Choroid plexus epithelial cell (primary cell): ENCODE data around the gene MS4A7.
"Not testable (repeated sequence)": the region's sequence is repeated elsewhere in the genome, so short reads cannot be mapped to it uniquely, and the experiment has no call there.

ENCODE experiments used
- DNase-seq: peaks from one replicate; pipeline ENCODE4 v3.0.0-alpha.2; 2010; ENCODE audit warnings: low read depth
- H3K4me3 ChIP-seq: 2 replicates; pipeline ENCODE4 v1.5.1; 2011; ENCODE audit warnings: low read depth, mild to moderate bottlenecking, control low read depth, low read length, moderate library complexity
- CTCF ChIP-seq: conservative IDR thresholded peaks from 2 replicates; pipeline ENCODE4 v1.5.1; 2011; ENCODE audit warnings: low read depth, mild to moderate bottlenecking, control low read depth, inconsistent platforms, low read length, moderate library complexity

MS4A7 gene

GRCh38 chr11:60362241-60362640 lies 16.1 kb upstream of the MS4A7 start:
- DNase-seq = no peak
- no peak overlapping the region for H3K4me3 ChIP-seq
- no peak for TF ChIP-seq CTCF

GRCh38 chr11:60363542-60364470 lies 14.5 kb upstream of the MS4A7 start:
- no peak overlapping the region for H3K4me3 ChIP-seq
- DNase-seq = peak; percentile 64
- TF ChIP-seq CTCF = peak; percentile 74

- not testable (repeated sequence) for H3K4me3 ChIP-seq, DNase-seq
These were observed 11.9 kb upstream of the MS4A7 start for GRCh38 chr11:60366262-60366904.

- no peak for DNase-seq
- H3K4me3 ChIP-seq = no peak overlapping the region
- no peak for TF ChIP-seq CTCF
These were observed 11.3 kb upstream of the MS4A7 start for GRCh38 chr11:60367009-60367408.

- no peak overlapping the region for H3K4me3 ChIP-seq
- no peak for DNase-seq
- TF ChIP-seq CTCF = no peak
These were observed 10.4 kb upstream of the MS4A7 start for GRCh38 chr11:60367896-60368295.

- DNase-seq = no peak
- no peak overlapping the region for H3K4me3 ChIP-seq
- no peak for TF ChIP-seq CTCF
These were observed 8.0 kb upstream of the MS4A7 start for GRCh38 chr11:60370252-60370810.

GRCh38 chr11:60370811-60371298 lies 7.5 kb upstream of the MS4A7 start:
- no peak overlapping the region for H3K4me3 ChIP-seq
- no peak for TF ChIP-seq CTCF
- DNase-seq = peak; percentile 2
